Right atrium auricular region (tissue), 2 donors: ENCODE results near the gene PIRT. TPM values are rescaled to one million over a fixed set of nuclear protein-coding genes. Genes with fewer than 3 reads are reported as not detected.

ENCODE experiments used
- DNase-seq: peaks from one replicate; pipeline ENCODE4 v3.0.0-alpha.2; 2019; ENCODE audit warnings: low spot score
- H3K27ac ChIP-seq, 2 donors: fragments of 200-600 bp; sonication (generic); 1 replicate in 1 of 2; 2 replicates in 1 of 2; pipeline ENCODE4 v1.5.1; 2016 to 2019
- H3K27me3 ChIP-seq, 2 donors: fragments of 200-600 bp; sonication (generic); one replicate each; pipeline versions ENCODE4 v1.5.1 to v1.6.0; 2017 to 2019
- H3K36me3 ChIP-seq: fragments of 200-600 bp; sonication (generic); one replicate; pipeline ENCODE4 v1.5.1; 2016
- H3K4me1 ChIP-seq, 2 donors: fragments of 200-600 bp; sonication (generic); one replicate each; pipeline versions ENCODE4 v1.5.1 to v1.6.0; 2017 to 2019
- H3K4me3 ChIP-seq, 2 donors: fragments of 200-600 bp; sonication (generic); 1 replicate in 1 of 2; 2 replicates in 1 of 2; pipeline ENCODE4 v1.5.1; 2017 to 2019; ENCODE audit warnings: mild to moderate bottlenecking in 1 of 2, moderate library complexity in 1 of 2
- H3K9me3 ChIP-seq, 2 donors: fragments of 200-600 bp; sonication (generic); one replicate each; pipeline ENCODE4 v1.5.1; 2019
- CTCF ChIP-seq, 2 donors: fragments of 200-600 bp; sonication (generic); IDR thresholded peaks; one replicate each; pipeline ENCODE4 v1.5.1; 2019; ENCODE audit warnings: antibody characterized with exemption in 2 of 2
- total RNA-seq, 2 donors: library from RNA; depleted of rRNA; stranded (reverse); fragments of >200 nt; gene quantifications; one replicate each; pipeline ENCODE4 v1.1.0, GENCODE V29; 2016

Gene PIRT
- total RNA-seq, 2 donors from 2014 or later: not detected

- no peaks in the 10 kb centered on the region for H3K27me3 ChIP-seq
- no peak overlapping the region for H3K27ac ChIP-seq
- H3K36me3 ChIP-seq: no peaks in the 10 kb centered on the region
- no peaks in the 10 kb centered on the region for H3K9me3 ChIP-seq
- H3K4me3 ChIP-seq: no peak overlapping the region
- TF ChIP-seq CTCF (IDR thresholded peaks at IDR 0.05): no peak
- no peaks in the 10 kb centered on the region for H3K4me1 ChIP-seq
- DNase-seq: no peak
Measured at GRCh38 chr17:10836145-10836544, 1.7 kb downstream of the PIRT start.

- no peak for TF ChIP-seq CTCF (IDR thresholded peaks at IDR 0.05)
- Histone ChIP-seq H3K4me1 (no peaks in the 10 kb centered on the region), H3K9me3 (no peaks in the 10 kb centered on the region), H3K36me3 (no peaks in the 10 kb centered on the region), H3K27ac (no peak overlapping the region), H3K27me3 (no peaks in the 10 kb centered on the region), H3K4me3 (no peak overlapping the region)
- DNase-seq: no peak
Measured at GRCh38 chr17:10831696-10832095, 6.2 kb downstream of the PIRT start.

- no peaks in the 10 kb centered on the region for H3K9me3 ChIP-seq
- H3K27ac ChIP-seq: no peak overlapping the region
- no peak for TF ChIP-seq CTCF (IDR thresholded peaks at IDR 0.05)
- no peak overlapping the region for H3K4me3 ChIP-seq
- no peak for DNase-seq
- no peaks in the 10 kb centered on the region for H3K36me3 ChIP-seq
- H3K27me3 ChIP-seq: no peaks in the 10 kb centered on the region
- no peaks in the 10 kb centered on the region for H3K4me1 ChIP-seq
Measured at GRCh38 chr17:10827898-10828552, 9.9 kb downstream of the PIRT start.

- Histone ChIP-seq H3K9me3 (no peaks in the 10 kb centered on the region), H3K4me3 (no peak overlapping the region), H3K36me3 (no peaks in the 10 kb centered on the region), H3K27me3 (no peaks in the 10 kb centered on the region), H3K4me1 (no peaks in the 10 kb centered on the region), H3K27ac (no peak overlapping the region)
- no peak for DNase-seq
- TF ChIP-seq CTCF (IDR thresholded peaks at IDR 0.05): no peak
Measured at GRCh38 chr17:10824874-10825273, 13.0 kb downstream of the PIRT start.

GRCh38 chr17:10821770-10822169 is 16.1 kb downstream of the PIRT start:
- DNase-seq: no peak
- H3K4me3 ChIP-seq: no peak overlapping the region

More at GRCh38 chr17:10821770-10822169, 16.1 kb downstream of the PIRT start:
- no peaks in the 10 kb centered on the region for H3K36me3 ChIP-seq
- H3K27ac ChIP-seq: no peak overlapping the region
- no peaks in the 10 kb centered on the region for H3K27me3 ChIP-seq
- H3K9me3 ChIP-seq: no peaks in the 10 kb centered on the region
- no peak for TF ChIP-seq CTCF (IDR thresholded peaks at IDR 0.05)
- H3K4me1 ChIP-seq: no peaks in the 10 kb centered on the region
